ENCODE data around the gene TRANK1.
"Not testable (repeated sequence)": the region's sequence is repeated elsewhere in the genome, so short reads cannot be mapped to it uniquely, and the experiment has no call there.

Gene TRANK1

GRCh38 chr3:36969085-36969484, 24.2 kb upstream of the TRANK1 start:
- H3K27me3 ChIP-seq (ENCODE audit: low read depth): no peaks in the 10 kb centered on the region
- no peaks in the 10 kb centered on the region for H3K36me3 ChIP-seq (replicated peaks)
- H3K4me3 ChIP-seq: no peak overlapping the region
- no peak for DNase-seq (ENCODE audit: low spot score in 2 of 2)
- H3K9me3 ChIP-seq: no peaks in the 10 kb centered on the region; the same call in 1 of the 2 replicates
- in situ Hi-C loops (cut with MboI; ENCODE audit: low sequenced_read_pairs): loop anchor here (25.0 kb wide), 1 partner anchor 232 kb away; no protein-coding TSS in a partner anchor
- peaks cover 6% of the 10 kb centered on the region; the same call in 1 of the 2 replicates for H3K4me1 ChIP-seq

DNA sequence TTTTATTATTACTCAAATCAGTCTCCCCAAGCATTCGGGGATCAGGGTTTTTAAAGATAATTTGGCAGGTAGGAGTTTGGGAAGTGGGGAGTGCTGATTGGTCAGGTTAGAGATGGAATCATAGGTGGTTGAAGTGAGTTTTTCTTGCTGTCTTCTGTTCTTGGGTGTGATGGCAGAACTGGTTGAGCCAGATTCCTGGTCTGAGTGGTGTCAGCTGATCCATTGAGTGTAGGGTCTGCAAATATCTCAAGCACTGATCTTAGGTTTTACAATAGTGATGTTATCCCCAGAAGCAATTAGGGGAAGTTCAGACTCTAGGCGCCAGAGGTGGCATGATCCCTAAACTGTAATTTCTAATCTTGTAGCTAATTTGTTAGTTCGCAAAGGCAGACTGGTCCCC, 20.6 kb upstream of the TRANK1 start:
- Histone ChIP-seq H3K4me3 (no peak overlapping the region), H3K36me3 (replicated peaks) (no peaks in the 10 kb centered on the region), H3K27me3 (ENCODE audit: low read depth) (no peaks in the 10 kb centered on the region), H3K9me3 (no peaks in the 10 kb centered on the region; the same call in 1 of the 2 replicates), H3K4me1 (peaks cover 6% of the 10 kb centered on the region; the same call in 1 of the 2 replicates)
- in situ Hi-C loops (cut with MboI; ENCODE audit: low sequenced_read_pairs): loop anchor here (25.0 kb wide), 1 partner anchor 228 kb away; no protein-coding TSS in a partner anchor
- no peak for DNase-seq (ENCODE audit: low spot score in 2 of 2)

DNA sequence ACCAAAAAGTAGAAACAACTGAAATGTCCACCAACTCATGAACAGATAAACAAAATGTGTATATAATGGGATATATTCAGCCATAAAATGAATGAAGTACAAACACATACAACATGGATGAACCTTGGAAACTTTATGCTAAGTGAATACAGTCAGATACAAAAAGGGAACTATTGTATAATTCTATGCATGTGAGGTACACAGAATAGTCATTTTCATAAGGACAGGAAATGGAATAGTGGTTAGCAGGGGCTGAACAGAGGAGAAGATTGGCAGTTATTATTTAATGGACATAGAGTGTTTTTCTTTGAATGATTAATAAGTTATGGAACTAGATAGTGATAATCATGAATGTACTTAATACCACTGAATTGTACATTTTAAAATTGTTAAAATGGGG, 20.0 kb upstream of the TRANK1 start:
- in situ Hi-C loops (cut with MboI; ENCODE audit: low sequenced_read_pairs): loop anchor here (25.0 kb wide), 1 partner anchor 228 kb away; no protein-coding TSS in a partner anchor
- Histone ChIP-seq H3K36me3 (replicated peaks) (no peaks in the 10 kb centered on the region), H3K9me3 (no peaks in the 10 kb centered on the region; the same call in 1 of the 2 replicates), H3K4me3 (no peak overlapping the region), H3K4me1 (peaks cover 3% of the 10 kb centered on the region), H3K27me3 (ENCODE audit: low read depth) (no peaks in the 10 kb centered on the region)
- DNase-seq (ENCODE audit: low spot score in 2 of 2): no peak

GRCh38 chr3:36964331-36964730, 19.5 kb upstream of the TRANK1 start:
- H3K9me3 ChIP-seq: no peaks in the 10 kb centered on the region; the same call in 1 of the 2 replicates
- no peak for DNase-seq (ENCODE audit: low spot score in 2 of 2)
- H3K27me3 ChIP-seq (ENCODE audit: low read depth): no peaks in the 10 kb centered on the region
- no peak overlapping the region for H3K4me3 ChIP-seq
- in situ Hi-C loops (cut with MboI; ENCODE audit: low sequenced_read_pairs): loop anchor here (25.0 kb wide), 1 partner anchor 227 kb away; no protein-coding TSS in a partner anchor
- peaks cover 3% of the 10 kb centered on the region; the same call in 1 of the 2 replicates for H3K4me1 ChIP-seq
- no peaks in the 10 kb centered on the region for H3K36me3 ChIP-seq (replicated peaks)

DNA sequence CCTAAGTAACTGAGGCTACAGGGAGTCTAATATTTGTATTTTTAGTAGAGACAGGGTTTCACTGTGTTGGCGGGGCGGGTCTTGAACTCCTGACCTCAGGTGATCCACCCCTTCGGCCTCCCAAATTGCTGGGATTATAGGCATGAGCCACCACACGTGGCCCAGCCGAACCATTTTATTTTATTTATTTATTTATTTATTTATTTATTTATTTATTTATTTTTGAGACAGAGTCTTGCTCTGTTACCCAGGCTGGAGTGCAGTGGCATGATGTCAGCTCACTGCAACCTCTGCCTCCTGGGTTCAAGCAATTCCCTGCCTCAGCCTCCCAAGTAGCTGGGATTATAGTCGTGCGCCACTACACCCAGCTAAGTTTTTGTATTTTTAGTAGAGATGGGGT, 18.2 kb upstream of the TRANK1 start:
- not testable (repeated sequence) for H3K4me3 ChIP-seq; DNase-seq (ENCODE audit: low spot score in 2 of 2); H3K36me3 ChIP-seq (replicated peaks); H3K4me1 ChIP-seq; H3K27me3 ChIP-seq (ENCODE audit: low read depth); H3K9me3 ChIP-seq
- in situ Hi-C loops (cut with MboI; ENCODE audit: low sequenced_read_pairs): loop anchor here (25.0 kb wide), 1 partner anchor 226 kb away; no protein-coding TSS in a partner anchor

- Histone ChIP-seq H3K9me3 (no peaks in the 10 kb centered on the region), H3K4me1 (peaks cover 3% of the 10 kb centered on the region; the same call in 1 of the 2 replicates), H3K36me3 (replicated peaks) (no peaks in the 10 kb centered on the region), H3K27me3 (ENCODE audit: low read depth) (no peaks in the 10 kb centered on the region), H3K4me3 (no peak overlapping the region)
- in situ Hi-C loops (cut with MboI; ENCODE audit: low sequenced_read_pairs): loop anchor here (25.0 kb wide), 1 partner anchor 223 kb away; no protein-coding TSS in a partner anchor
- DNase-seq (ENCODE audit: low spot score in 2 of 2): no peak
Observed at GRCh38 chr3:36960502-36960901, 15.6 kb upstream of the TRANK1 start.

- H3K36me3 ChIP-seq (replicated peaks): no peaks in the 10 kb centered on the region
- in situ Hi-C loops (cut with MboI; ENCODE audit: low sequenced_read_pairs): loop anchor here (25.0 kb wide), 1 partner anchor 223 kb away; no protein-coding TSS in a partner anchor
- H3K27me3 ChIP-seq (ENCODE audit: low read depth): no peaks in the 10 kb centered on the region
- peaks cover 3% of the 10 kb centered on the region; the same call in 1 of the 2 replicates for H3K4me1 ChIP-seq
- no peaks in the 10 kb centered on the region for H3K9me3 ChIP-seq
- H3K4me3 ChIP-seq: no peak overlapping the region
- peak in 1 of 2 experiments; percentile 42 for DNase-seq (ENCODE audit: low spot score in 2 of 2)
Observed at GRCh38 chr3:36959821-36960220, 15.0 kb upstream of the TRANK1 start.

- H3K27me3 ChIP-seq (ENCODE audit: low read depth): peaks cover 4% of the 10 kb centered on the region
- H3K4me3 ChIP-seq: no peak overlapping the region
- H3K9me3 ChIP-seq: no peaks in the 10 kb centered on the region
- H3K36me3 ChIP-seq (replicated peaks): no peaks in the 10 kb centered on the region
- H3K4me1 ChIP-seq: peaks cover 3% of the 10 kb centered on the region; the same call in 1 of the 2 replicates
- in situ Hi-C loops (cut with MboI; ENCODE audit: low sequenced_read_pairs): loop anchor here (25.0 kb wide), 1 partner anchor 221 kb away; no protein-coding TSS in a partner anchor
- DNase-seq (ENCODE audit: low spot score in 2 of 2): no peak
Observed at GRCh38 chr3:36957862-36958686, 13.2 kb upstream of the TRANK1 start.

- in situ Hi-C loops (cut with MboI; ENCODE audit: low sequenced_read_pairs): loop anchor here (25.0 kb wide), 1 partner anchor 220 kb away; no protein-coding TSS in a partner anchor
- Histone ChIP-seq H3K27me3 (ENCODE audit: low read depth) (peaks cover 4% of the 10 kb centered on the region), H3K4me3 (no peak overlapping the region), H3K4me1 (peaks cover 3% of the 10 kb centered on the region; the same call in 1 of the 2 replicates), H3K9me3 (no peaks in the 10 kb centered on the region), H3K36me3 (replicated peaks) (no peaks in the 10 kb centered on the region)
- no peak for DNase-seq (ENCODE audit: low spot score in 2 of 2)
Observed at GRCh38 chr3:36957063-36957462, 12.2 kb upstream of the TRANK1 start.

DNA sequence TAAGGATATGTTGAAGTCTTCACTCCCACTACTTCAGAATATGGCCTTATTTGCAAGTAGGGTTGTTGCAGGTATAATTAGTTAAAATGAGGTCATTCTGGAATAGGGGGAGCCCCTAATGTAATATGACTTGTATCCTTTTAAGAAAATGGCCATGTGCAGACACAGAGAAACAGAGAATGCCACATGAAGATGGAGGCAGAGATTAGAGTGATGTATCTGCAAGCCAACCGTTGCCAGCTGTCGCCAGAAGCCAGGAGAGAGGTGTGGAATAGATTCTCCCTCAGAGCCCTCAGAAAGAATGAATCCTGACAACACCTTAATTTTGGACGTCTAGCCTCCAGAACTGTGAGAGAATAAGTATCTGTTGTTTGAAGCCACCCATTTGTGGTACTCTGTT, 11.3 kb upstream of the TRANK1 start:
- H3K4me1 ChIP-seq: peaks cover 3% of the 10 kb centered on the region; the same call in 1 of the 2 replicates
- peaks cover 4% of the 10 kb centered on the region for H3K27me3 ChIP-seq (ENCODE audit: low read depth)
- no peaks in the 10 kb centered on the region for H3K36me3 ChIP-seq (replicated peaks)
- H3K4me3 ChIP-seq: no peak overlapping the region
- H3K9me3 ChIP-seq: no peaks in the 10 kb centered on the region
- DNase-seq (ENCODE audit: low spot score in 2 of 2): no peak
- in situ Hi-C loops (cut with MboI; ENCODE audit: low sequenced_read_pairs): loop anchor here (25.0 kb wide), 1 partner anchor 219 kb away; no protein-coding TSS in a partner anchor

DNA sequence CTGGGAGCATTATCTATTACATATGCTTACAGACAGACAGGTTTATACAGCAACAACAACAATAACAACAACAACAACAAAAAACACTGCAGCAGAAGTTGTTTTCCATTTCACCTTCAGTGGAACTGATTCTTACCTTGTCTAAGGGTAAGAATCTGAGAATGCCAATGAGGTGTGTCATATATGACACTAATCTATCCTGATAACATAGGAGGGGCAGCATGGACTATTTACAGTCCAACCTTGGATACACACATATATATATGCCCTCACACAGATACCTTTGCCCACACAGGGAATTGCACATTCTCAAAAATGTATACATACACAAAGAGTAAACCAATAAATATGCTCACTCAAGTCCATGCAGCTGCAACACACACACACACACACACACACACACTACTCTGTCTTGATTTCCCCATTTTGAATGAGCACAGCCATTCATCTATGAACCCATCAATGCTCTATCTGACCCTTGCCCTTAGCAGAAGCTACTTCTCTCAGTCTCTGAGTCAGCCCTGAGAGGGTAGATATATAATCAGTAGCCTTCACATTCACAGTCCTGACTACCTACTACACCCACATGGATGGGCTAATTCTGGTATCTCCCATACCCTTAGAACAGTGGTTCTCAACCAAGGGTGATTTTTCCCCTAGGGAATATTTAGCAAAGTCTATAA, 9.7 kb upstream of the TRANK1 start:
- Histone ChIP-seq H3K9me3 (no peaks in the 10 kb centered on the region), H3K27me3 (ENCODE audit: low read depth) (peaks cover 4% of the 10 kb centered on the region), H3K4me1 (peaks cover 2% of the 10 kb centered on the region), H3K36me3 (replicated peaks) (no peaks in the 10 kb centered on the region), H3K4me3 (no peak overlapping the region)
- in situ Hi-C loops (cut with MboI; ENCODE audit: low sequenced_read_pairs): loop anchor here (25.0 kb wide), 1 partner anchor 217 kb away; no protein-coding TSS in a partner anchor
- no peak for DNase-seq (ENCODE audit: low spot score in 2 of 2)

GRCh38 chr3:36947814-36948213, 3.0 kb upstream of the TRANK1 start:
- H3K4me1 ChIP-seq; H3K4me3 ChIP-seq; in situ Hi-C loops (cut with MboI; ENCODE audit: low sequenced_read_pairs); H3K27me3 ChIP-seq (ENCODE audit: low read depth); DNase-seq (ENCODE audit: low spot score in 2 of 2); H3K36me3 ChIP-seq (replicated peaks): not testable (repeated sequence)
- H3K9me3 ChIP-seq: peaks cover 15% of the 10 kb centered on the region

DNA sequence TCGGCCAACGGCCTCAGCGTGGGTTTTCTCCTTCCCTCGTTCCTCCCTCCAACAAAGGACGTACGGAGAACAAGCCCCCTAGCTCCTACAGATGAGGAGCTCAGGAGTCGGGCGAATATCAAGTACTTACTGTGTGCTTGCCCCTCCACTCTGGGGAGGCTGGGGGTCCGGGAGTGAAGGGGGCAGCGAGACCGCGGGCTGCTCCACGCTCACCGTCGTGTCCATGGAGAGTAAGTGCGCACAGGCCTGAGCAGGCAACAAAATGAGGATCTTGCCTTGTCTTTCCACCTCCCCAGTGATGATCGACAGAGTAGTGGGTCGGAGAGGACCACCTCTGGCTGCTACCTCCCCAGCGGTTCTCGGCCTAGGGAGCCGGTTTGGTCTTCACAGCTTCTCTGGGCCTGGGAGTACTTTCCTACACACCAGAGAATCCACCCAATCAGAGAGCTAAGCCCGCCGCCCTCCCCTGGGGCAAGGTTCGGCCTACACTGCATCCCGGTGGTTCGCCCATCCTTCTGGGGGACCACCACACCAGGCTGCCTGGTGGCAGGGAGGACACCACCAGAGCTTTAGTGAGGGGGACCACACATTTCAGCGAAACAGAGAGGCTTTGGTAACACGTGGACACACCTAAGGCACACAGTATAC, 603 bp upstream of the TRANK1 start:
- no peak for DNase-seq (ENCODE audit: low spot score in 2 of 2)
- in situ Hi-C loops (cut with MboI; ENCODE audit: low sequenced_read_pairs): no loop called here
- H3K9me3 ChIP-seq: peaks cover 15% of the 10 kb centered on the region
- H3K4me1 ChIP-seq: peaks cover 8% of the 10 kb centered on the region
- H3K27me3 ChIP-seq (ENCODE audit: low read depth): 0 out of 2 replicates have a peak, but pooled peaks cover 3% of the 10 kb centered on the region
- no peak overlapping the region for H3K4me3 ChIP-seq
- H3K36me3 ChIP-seq (replicated peaks): no peaks in the 10 kb centered on the region

All from HAP-1 (cell line).